ENCODE measurements around the gene GORAB. TPM values are rescaled to one million over a fixed set of nuclear protein-coding genes. Genes with fewer than 3 reads are reported as not detected.

GORAB gene
- total and polyA plus RNA-seq, 9 of the 15 experiments (the other 6 are each of a cell fraction or from before 2014, with no cell fraction given): 4.4 to 12.9 (median 8.9) TPM

GRCh38 chr1:170521818-170522217 is 10.1 kb upstream of the GORAB start:
- H3K36me3 ChIP-seq (ENCODE audit: control insufficient read depth, insufficient read depth, low read length): no peaks in the 10 kb centered on the region
- no peak overlapping the region for H3K27ac ChIP-seq (ENCODE audit: extremely low read depth, low read depth, low read length)
- no peak overlapping the region for H2AFZ ChIP-seq (ENCODE audit: low read depth, low read length)
- in situ Hi-C loops (cut with MboI): no loop called here
- POLR2A ChIA-PET: interaction anchor here (0.7 to 1.6 kb wide), 2 partner anchors 10 to 681 kb away, joined by 3 to 4 read pairs; partner anchors contain the start of gene GORAB
- H3K27me3 ChIP-seq (ENCODE audit: control insufficient read depth in 2 of 2, insufficient read depth in 2 of 2, low read length in 2 of 2): no peaks in the 10 kb centered on the region
- no peak for ATAC-seq
- intact Hi-C loops (cut with micrococcal nuclease): no loop called here
- no TSS peak for BruUV-seq (replicated peaks)
- H3K9me1 ChIP-seq (ENCODE audit: control insufficient read depth, insufficient read depth, low read length): no peaks in the 10 kb centered on the region
- CTCF ChIA-PET (ENCODE audit: low intra/inter-chr PET ratio): no interaction called here
- H3K4me3 ChIP-seq: no peak overlapping the region
- FAIRE-seq: no peak
- no peak overlapping the region for H3K9ac ChIP-seq (ENCODE audit: insufficient read depth in 1 of 2, low read depth in 2 of 2, low read length in 2 of 2)
- no peaks in the 10 kb centered on the region for H3K4me1 ChIP-seq (replicated peaks in 1 of 2; ENCODE audit: control insufficient read depth in 2 of 2, insufficient read depth in 2 of 2, low read length in 2 of 2)
- H4K20me1 ChIP-seq (replicated peaks; ENCODE audit: control insufficient read depth, insufficient read depth, low read length): no peaks in the 10 kb centered on the region
- no peaks in the 10 kb centered on the region for H3K9me3 ChIP-seq (replicated peaks; ENCODE audit: control insufficient read depth, insufficient read depth, low read depth, low read length)
- H3K79me2 ChIP-seq (ENCODE audit: control insufficient read depth, insufficient read depth, low read length): no peaks in the 10 kb centered on the region
- no peak overlapping the region for H3K4me2 ChIP-seq (ENCODE audit: insufficient read depth, low read length)
- TF ChIP-seq CHCHD3 (CRISPR knock-in tag; IDR thresholded peaks at IDR 0.05) (no peak), ZNF12 (CRISPR knock-in tag; IDR thresholded peaks at IDR 0.05) (no peak), CEBPG (CRISPR knock-in tag; IDR thresholded peaks at IDR 0.05) (no peak), CEBPG (tag; conservative IDR thresholded peaks at IDR 0.05 in 1 of 2, IDR thresholded peaks at IDR 0.05 in 1 of 2) (no peak), TOE1 (IDR thresholded peaks at IDR 0.05; ENCODE audit: borderline replicate concordance) (no peak), TOE1 (CRISPR knock-in tag; IDR thresholded peaks at IDR 0.05; ENCODE audit: borderline replicate concordance, low read depth) (no peak), CBX3 (IDR thresholded peaks at IDR 0.05; ENCODE audit: borderline replicate concordance in 1 of 2, low read length in 2 of 2) (no peak), BCL6 (CRISPR knock-in tag; IDR thresholded peaks at IDR 0.05) (no peak), ZNF274 (IDR thresholded peaks at IDR 0.05; ENCODE audit: borderline replicate concordance, low read depth, low read length) (no peak), RFX1 (IDR thresholded peaks at IDR 0.05) (no peak), RREB1 (CRISPR knock-in tag; IDR thresholded peaks at IDR 0.05) (no peak), CREB3 (tag; conservative IDR thresholded peaks at IDR 0.05; ENCODE audit: low read depth) (no peak), MAZ (CRISPR knock-in tag; conservative IDR thresholded peaks at IDR 0.05 in 1 of 2, IDR thresholded peaks at IDR 0.05 in 1 of 2) (no peak), SRSF7 (optimal IDR thresholded peaks at IDR 0.05; ENCODE audit: low read depth, low read length) (no peak)
- TF ChIP-seq, protein P1, sequence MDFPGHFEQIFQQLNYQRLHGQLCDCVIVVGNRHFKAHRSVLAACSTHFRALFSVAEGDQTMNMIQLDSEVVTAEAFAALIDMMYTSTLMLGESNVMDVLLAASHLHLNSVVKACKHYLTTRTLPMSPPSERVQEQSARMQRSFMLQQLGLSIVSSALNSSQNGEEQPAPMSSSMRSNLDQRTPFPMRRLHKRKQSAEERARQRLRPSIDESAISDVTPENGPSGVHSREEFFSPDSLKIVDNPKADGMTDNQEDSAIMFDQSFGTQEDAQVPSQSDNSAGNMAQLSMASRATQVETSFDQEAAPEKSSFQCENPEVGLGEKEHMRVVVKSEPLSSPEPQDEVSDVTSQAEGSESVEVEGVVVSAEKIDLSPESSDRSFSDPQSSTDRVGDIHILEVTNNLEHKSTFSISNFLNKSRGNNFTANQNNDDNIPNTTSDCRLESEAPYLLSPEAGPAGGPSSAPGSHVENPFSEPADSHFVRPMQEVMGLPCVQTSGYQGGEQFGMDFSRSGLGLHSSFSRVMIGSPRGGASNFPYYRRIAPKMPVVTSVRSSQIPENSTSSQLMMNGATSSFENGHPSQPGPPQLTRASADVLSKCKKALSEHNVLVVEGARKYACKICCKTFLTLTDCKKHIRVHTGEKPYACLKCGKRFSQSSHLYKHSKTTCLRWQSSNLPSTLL (IDR thresholded peaks at IDR 0.05): no peak
- DNase-seq (ENCODE audit: extremely low read depth in 1 of 4, low spot score in 3 of 4): no peak

Data from K562 (cell line).